Left lung (tissue), 10 donors: Measurements from ENCODE around the gene KCNK13. TPM values are rescaled to one million over a fixed set of nuclear protein-coding genes. Genes with fewer than 3 reads are reported as not detected.

Experiments
- ATAC-seq: fragments of 200-7000 bp; cut with Tn5 transposase; one replicate; pipeline ENCODE4 v1.9.1; 2020; ENCODE audit warnings: moderate library complexity
- DNase-seq, 4 donors: peaks; one replicate each; pipeline ENCODE4 v3.0.0-alpha.2; 2013 to 2020
- H3K27ac ChIP-seq, 2 donors: fragments of 200-600 bp; sonication (generic) in 1 of 2; one replicate each; pipeline versions ENCODE4 v1.5.0 to v1.8.0; 2020 to 2021
- H3K27me3 ChIP-seq, 2 donors: fragments of 200-600 bp; sonication (generic) in 1 of 2; one replicate each; pipeline versions ENCODE4 v1.5.0 to v1.8.0; 2020 to 2021
- H3K36me3 ChIP-seq, 2 donors: fragments of 200-600 bp; sonication (generic) in 1 of 2; one replicate each; pipeline versions ENCODE4 v1.5.0 to v1.8.0; 2020 to 2021
- H3K4me1 ChIP-seq, 2 donors: fragments of 200-600 bp; one replicate each; pipeline ENCODE4 v1.8.0; 2021
- H3K4me3 ChIP-seq, 2 donors: fragments of 200-600 bp; sonication (generic) in 1 of 2; one replicate each; pipeline versions ENCODE4 v1.5.0 to v1.8.0; 2020 to 2021; ENCODE audit warnings: mild to moderate bottlenecking in 1 of 2
- H3K9me3 ChIP-seq, 2 donors: fragments of 200-600 bp; sonication (generic) in 1 of 2; one replicate each; pipeline versions ENCODE4 v1.5.0 to v1.8.0; 2020 to 2021
- intact Hi-C, 2 donors: fragments of 100-400 bp; cut with DNase I; formaldehyde crosslinking; loops; one replicate each; pipeline versions ENCODE4 v1.11.2 to v1.14.2; 2022
- polyA plus RNA-seq, 6 donors: library from polyadenylated mRNA; unstranded; fragments of 120-200 nt; gene quantifications; one replicate each; pipeline ENCODE4 v1.2.1, GENCODE V29; 2013; ENCODE audit not compliant: insufficient read length in 6 of 6
- total RNA-seq, 2 donors: library from RNA; stranded (reverse); fragmentation: NEBNext Ultra II Directional; extraction: Animal tissue kit (Norgen Biotek cat#: 25700); gene quantifications; one replicate each; pipeline ENCODE4 v1.2.1, GENCODE V29; 2021
- TF ChIP-seq, protein P1 (sequence below), 2 donors: fragments of 200-600 bp; sonication (generic) in 1 of 2; IDR thresholded peaks; one replicate each; pipeline versions ENCODE4 v1.5.0 to v1.8.0; 2021; ENCODE audit warnings: antibody characterized with exemption in 2 of 2
- donor health status: DM: no; HTN: yes; CAD: no.
- donor health status: DM: no; HTN: no; CAD: no.

The KCNK13 gene
- total and polyA plus RNA-seq, 8 donors: 0.15 to 2.8 (median 0.23) TPM

GRCh38 chr14:90175631-90176030 is 113.8 kb downstream of the KCNK13 start:
- DNase-seq: no peak
- no peak overlapping the region for H3K4me3 ChIP-seq
- no peaks in the 10 kb centered on the region for H3K4me1 ChIP-seq
- no peaks in the 10 kb centered on the region for H3K36me3 ChIP-seq
- H3K27me3 ChIP-seq: peaks cover 0 to 14% of the 10 kb centered on the region in 2 donors
- intact Hi-C loops: no loop called here
- TF ChIP-seq, protein P1, sequence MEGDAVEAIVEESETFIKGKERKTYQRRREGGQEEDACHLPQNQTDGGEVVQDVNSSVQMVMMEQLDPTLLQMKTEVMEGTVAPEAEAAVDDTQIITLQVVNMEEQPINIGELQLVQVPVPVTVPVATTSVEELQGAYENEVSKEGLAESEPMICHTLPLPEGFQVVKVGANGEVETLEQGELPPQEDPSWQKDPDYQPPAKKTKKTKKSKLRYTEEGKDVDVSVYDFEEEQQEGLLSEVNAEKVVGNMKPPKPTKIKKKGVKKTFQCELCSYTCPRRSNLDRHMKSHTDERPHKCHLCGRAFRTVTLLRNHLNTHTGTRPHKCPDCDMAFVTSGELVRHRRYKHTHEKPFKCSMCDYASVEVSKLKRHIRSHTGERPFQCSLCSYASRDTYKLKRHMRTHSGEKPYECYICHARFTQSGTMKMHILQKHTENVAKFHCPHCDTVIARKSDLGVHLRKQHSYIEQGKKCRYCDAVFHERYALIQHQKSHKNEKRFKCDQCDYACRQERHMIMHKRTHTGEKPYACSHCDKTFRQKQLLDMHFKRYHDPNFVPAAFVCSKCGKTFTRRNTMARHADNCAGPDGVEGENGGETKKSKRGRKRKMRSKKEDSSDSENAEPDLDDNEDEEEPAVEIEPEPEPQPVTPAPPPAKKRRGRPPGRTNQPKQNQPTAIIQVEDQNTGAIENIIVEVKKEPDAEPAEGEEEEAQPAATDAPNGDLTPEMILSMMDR (IDR thresholded peaks at IDR 0.05): no peak
- no peaks in the 10 kb centered on the region for H3K9me3 ChIP-seq
- H3K27ac ChIP-seq: no peak overlapping the region
- no peak for ATAC-seq

DNA sequence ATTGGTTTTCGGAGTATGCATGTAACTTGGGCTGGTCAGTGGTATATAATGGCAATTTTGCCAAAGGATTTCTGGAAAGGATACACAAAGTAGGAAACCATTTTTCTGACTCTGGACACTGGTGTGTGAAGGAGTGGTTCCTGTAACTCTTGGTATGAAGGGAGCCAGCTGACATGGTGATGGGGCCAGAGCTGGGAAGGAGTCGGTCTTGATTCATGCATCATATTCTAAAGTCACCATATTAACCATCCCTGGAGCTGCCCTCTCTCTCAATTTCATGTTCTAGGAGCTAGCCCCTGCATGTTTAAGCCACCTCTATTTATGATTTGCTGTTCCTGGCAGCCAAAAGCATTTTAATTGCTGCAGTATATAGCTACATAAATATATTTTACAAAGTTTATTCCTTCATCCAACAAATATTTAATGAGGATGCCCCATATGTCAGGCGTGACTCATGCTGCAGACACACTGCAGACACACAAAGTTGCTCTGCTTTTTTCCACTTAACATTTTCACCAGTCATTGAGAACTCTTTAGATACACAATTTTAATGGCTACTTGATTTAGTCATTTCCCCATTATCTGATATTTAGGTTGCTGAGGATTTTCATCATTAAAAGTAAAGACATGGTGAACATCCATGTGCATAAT is 115.9 kb downstream of the KCNK13 start:
- intact Hi-C loops: no loop called here
- TF ChIP-seq, protein P1 (IDR thresholded peaks at IDR 0.05): no peak
- H3K36me3 ChIP-seq: no peaks in the 10 kb centered on the region
- no peak for DNase-seq
- no peaks in the 10 kb centered on the region for H3K9me3 ChIP-seq
- ATAC-seq: no peak
- no peak overlapping the region for H3K27ac ChIP-seq
- no peaks in the 10 kb centered on the region for H3K27me3 ChIP-seq
- H3K4me3 ChIP-seq: no peak overlapping the region
- H3K4me1 ChIP-seq: no peaks in the 10 kb centered on the region

- Histone ChIP-seq H3K27me3 (no peaks in the 10 kb centered on the region), H3K36me3 (no peaks in the 10 kb centered on the region), H3K4me1 (no peaks in the 10 kb centered on the region), H3K27ac (no peak overlapping the region), H3K9me3 (no peaks in the 10 kb centered on the region), H3K4me3 (no peak overlapping the region)
- intact Hi-C loops: no loop called here
- ATAC-seq (no peak), DNase-seq (no peak)
- TF ChIP-seq, protein P1 (IDR thresholded peaks at IDR 0.05): no peak
Observed at GRCh38 chr14:90179357-90179756, 117.6 kb downstream of the KCNK13 start.

DNA sequence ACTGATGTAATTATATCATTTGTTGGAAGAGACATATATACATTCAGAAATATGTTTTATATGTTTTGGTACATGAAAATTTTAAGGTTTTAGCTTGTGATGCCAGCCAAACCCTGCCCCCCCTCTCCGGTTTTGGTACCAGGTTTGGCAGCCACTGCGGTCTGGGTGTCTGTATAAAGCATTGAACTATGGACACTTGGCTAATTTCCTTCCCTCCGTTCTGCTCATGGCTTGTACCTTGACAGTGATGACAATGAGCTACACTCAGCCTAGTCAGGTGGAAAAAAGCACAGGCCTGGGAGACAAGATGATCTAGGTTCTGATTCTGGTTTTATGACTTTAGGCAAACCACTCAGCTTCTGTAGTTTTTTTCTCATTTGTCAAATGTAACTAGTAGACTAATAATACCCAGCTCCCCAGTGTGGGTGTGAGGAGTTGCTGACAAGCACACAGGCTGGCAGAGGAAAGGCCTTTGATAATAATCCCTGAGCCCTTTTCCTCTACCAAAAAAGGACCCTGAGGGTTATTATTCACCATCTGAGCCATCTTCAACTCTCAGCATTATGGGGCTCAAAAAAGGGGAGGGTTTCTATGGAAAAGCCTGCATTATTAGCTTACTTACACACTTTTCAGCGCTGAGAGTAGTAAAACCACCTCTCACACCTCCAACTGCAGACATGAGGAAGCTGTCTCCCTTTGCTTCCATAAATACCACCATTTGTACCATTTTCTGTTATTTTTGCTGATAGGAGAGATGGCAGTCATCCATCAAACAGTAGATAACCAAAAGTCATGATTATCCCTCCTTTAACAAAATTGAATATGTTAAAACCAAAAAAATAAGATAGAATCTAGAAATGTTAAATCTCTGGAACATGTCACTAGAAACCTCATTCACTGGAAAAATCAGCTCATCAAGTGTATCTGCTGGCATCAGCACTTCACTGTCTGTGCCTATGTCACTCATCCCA is 118.3 kb downstream of the KCNK13 start:
- Histone ChIP-seq H3K4me1 (no peaks in the 10 kb centered on the region), H3K4me3 (no peak overlapping the region), H3K9me3 (no peaks in the 10 kb centered on the region), H3K27ac (no peak overlapping the region), H3K27me3 (no peaks in the 10 kb centered on the region), H3K36me3 (no peaks in the 10 kb centered on the region)
- DNase-seq (no peak), ATAC-seq (no peak)
- intact Hi-C loops: no loop called here
- TF ChIP-seq, protein P1 (IDR thresholded peaks at IDR 0.05): no peak

DNA sequence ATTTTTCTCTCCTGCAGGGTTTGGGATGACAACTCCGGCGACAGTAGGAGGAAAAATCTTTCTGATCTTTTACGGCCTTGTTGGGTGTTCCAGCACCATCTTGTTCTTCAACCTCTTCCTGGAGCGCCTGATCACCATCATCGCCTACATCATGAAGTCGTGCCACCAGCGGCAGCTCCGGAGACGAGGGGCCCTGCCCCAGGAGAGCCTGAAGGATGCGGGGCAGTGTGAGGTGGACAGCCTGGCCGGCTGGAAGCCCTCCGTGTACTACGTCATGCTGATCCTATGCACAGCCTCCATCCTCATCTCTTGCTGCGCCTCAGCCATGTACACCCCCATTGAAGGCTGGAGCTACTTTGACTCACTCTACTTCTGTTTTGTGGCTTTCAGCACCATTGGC is 122.3 kb downstream of the KCNK13 start:
- intact Hi-C loops: no loop called here
- no peaks in the 10 kb centered on the region for H3K4me1 ChIP-seq
- no peaks in the 10 kb centered on the region for H3K36me3 ChIP-seq
- ATAC-seq: no peak
- no peaks in the 10 kb centered on the region for H3K9me3 ChIP-seq
- H3K27ac ChIP-seq: no peak overlapping the region
- TF ChIP-seq, protein P1 (IDR thresholded peaks at IDR 0.05): no peak
- H3K4me3 ChIP-seq: no peak overlapping the region
- peak in 1 of 4 donors; percentile 64 for DNase-seq
- H3K27me3 ChIP-seq: no peaks in the 10 kb centered on the region
